ENCODE measurements around the gene NECAB2.

NECAB2 gene

GRCh38 chr16:83994087-83994486, 26.0 kb downstream of the NECAB2 start:
- peak; percentile 36 for DNase-seq

DNA sequence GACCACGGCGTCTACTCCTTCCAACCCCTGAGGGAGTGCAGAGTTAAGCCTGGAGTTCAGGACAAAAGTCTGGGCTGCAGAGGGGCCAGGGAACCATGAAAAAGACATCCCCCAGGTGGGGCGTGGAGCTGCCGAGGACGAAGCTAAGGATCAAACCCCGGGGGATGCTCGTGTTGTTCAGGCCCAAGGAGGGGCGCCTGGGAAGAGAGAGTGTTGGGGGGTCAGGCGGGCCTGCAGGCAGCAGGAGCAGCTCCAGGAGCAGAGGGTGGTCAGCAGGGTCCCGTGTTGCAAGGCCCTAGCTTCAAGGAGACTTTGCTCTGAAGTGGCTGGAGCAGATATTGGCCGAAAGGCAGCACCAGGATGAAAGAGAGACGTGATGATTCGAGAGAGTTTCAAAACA, 26.7 kb downstream of the NECAB2 start:
- no peak for DNase-seq

DNA sequence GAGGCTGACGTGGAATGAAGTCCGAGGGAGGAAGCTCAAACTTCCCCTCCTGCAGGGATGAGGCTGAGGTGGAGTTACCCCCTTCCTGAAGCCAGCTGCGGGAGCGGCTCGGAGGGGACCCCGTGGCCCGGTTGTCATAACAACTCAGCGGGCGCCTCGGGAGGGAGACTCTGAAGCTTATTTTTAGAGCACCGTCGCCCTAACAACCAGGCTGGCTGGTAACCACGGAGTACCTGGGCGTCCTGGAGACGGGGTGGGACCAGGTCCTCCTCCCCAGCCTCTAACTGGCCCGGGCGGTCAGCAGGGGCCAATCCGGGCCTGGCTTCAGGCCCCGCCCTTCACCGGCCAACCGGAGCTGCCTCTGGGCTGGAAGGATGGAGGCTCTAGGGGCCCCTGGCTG, 27.7 kb downstream of the NECAB2 start:
- no peak for DNase-seq

DNA sequence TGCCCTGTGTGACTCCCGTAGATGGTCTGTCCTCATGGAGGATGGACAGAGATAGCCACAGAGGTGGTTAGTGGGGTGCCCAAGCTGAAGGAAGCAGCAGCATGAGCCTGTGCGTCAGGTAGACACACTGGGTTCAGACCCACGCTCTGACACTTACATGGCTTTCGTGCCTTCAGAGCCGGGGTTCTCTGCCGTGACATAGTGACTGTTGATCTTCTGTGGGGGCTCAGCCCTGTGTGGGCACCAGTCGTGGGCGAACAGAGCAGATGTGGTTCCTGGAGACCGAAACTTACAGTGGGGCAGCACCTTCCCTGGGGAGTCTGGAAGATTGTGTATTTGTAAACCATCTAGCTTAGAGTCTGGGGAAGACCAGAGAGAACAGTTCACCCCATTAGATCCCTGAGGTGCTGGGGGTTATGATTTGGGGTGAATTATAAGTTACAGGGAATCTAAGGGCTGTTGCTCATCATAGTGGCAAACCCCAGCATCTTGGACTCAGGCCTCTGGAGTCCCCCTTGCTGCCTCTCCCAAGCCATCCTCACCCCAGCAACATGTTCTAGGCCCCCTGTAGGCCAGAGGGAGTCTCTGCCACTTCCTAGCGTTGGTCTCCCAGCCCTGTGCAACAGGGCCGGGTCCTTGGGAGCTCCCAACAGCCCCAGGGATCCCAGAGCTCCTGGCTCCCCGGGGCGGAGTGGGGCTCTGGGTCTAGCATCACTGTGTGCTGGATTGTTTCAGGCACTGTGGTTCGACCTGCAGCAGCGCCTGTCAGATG, 28.6 kb downstream of the NECAB2 start:
- DNase-seq = no peak

DNA sequence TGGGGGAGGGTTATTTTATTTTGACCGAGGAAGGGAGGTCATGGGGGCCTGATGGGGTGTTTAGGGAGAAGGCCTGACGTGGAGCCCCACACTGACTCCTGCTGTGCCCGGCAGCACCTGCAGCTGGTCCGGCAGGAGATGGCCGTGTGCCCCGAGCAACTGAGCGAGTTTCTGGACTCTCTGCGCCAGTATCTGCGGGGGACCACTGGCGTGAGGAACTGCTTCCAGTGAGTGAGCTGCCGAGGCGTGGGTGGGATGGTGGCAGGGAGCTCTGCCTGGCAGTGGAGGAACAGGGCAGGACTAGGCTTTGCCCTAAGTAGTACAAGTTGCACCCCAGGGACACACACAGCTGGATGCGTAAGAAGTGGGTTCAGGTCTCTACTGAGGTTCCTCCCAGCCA, 30.0 kb downstream of the NECAB2 start:
- no peak for DNase-seq

DNA sequence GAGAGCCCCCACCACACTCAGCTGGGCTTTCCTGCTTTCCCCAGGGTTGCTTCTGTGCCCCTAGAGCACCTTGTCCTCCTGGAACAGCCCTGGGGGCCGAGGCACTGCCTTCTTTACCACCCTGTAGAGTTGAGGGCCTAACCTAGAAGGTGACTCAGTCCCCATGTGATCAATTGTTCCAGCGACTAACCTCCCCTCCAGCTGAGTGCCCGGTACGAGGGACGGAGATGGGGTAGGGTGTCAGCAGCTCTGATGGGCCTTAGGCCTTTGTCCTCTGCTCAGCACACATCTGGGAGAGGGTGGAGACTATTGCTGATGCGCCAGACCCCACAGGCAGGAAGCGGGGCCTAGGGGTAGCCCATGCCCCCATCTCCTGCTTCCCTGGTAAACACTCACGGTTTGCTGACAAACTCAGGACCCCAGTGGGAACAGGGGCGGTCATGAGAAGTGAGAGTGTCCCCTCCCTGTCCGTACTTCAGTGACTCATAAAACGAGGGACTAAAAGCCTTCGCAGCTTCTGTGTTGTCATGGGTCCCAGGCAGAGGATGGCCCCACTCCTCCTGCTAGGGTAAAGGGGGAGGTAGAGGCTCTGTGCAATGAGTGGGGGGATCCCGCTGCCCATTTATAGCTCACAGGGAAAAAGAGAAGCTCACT, 33.1 kb downstream of the NECAB2 start:
- DNase-seq = no peak

DNA sequence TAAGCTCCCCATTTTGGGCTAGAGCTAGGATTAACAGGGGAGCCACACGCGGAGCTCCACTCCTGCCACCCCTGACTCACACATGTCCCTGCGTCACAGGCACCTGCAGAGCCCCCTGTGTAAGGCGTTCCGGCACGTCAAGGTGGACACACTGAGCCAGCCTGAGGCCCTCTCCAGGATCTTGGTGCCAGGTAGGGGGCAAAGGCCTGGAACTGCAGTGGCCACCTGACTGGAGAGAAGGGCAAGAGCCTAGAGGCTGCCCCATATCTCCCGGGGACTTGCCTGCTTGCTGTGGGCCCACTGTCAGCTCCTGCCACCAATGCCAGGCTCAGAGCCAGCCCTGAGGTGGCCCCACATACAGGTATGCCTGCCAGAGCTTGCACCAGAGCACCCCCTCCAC, 33.7 kb downstream of the NECAB2 start:
- DNase-seq = no peak

- no peak for DNase-seq
These were observed 35.0 kb downstream of the NECAB2 start for GRCh38 chr16:84003038-84003437.

DNA sequence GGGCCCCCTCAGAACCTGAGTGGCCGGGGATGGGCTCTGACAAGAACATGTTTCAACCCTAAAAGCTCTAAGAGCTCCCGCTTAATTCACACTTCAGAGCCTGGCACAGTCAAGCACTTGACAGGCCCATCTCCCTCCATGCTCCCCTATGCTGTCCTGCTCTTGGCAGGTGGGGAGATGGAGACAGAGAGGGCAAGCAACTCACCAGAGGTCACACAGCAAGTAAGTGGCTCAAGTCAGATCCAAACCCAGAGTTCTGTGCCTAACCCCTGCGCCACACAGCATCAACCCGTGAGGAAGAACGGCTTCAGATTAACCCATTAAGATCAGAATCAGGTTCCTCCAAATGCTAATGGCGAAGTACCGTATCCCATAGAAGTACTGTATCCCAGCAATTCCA, 36.4 kb downstream of the NECAB2 start:
- no peak for DNase-seq

DNA sequence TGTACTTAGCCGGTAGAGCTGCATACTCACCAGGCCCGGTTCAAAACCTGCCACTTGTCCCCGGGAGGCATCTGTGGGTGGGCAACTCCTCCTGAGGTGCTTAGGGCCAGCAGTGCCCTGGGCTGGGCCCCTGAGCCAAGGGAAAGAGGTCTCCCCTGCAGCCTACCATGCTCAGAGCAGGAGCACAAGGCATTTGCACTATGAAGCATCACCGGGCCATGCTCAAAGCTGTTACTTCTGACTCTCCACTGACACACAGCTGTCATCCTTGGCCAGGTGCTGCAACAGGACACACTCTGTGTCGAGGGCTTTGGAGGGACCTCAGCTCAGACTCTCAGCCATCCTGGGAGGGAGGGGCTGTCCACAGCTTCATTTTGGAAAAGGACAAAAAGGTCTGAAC, 37.3 kb downstream of the NECAB2 start:
- no peak for DNase-seq

DNA sequence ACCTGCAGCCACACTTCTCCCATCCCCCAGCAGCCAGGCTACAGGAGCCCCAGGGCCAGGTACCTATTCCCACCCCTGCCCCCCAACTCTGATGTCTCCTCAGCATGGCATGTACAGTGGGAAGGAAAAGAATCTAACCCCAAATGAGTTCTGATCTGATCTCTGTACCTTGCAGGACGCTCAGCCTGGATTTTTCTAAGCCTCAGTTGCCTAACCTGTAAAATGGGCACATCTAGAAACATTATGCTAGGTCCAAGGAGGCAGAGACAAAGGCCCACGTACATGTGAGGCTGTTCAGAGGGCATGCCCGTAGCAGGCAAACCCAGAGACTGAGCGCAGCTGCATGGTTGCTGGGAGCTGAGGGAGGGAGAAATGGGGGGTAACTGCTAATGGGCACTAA, 39.5 kb downstream of the NECAB2 start:
- no peak for DNase-seq

DNA sequence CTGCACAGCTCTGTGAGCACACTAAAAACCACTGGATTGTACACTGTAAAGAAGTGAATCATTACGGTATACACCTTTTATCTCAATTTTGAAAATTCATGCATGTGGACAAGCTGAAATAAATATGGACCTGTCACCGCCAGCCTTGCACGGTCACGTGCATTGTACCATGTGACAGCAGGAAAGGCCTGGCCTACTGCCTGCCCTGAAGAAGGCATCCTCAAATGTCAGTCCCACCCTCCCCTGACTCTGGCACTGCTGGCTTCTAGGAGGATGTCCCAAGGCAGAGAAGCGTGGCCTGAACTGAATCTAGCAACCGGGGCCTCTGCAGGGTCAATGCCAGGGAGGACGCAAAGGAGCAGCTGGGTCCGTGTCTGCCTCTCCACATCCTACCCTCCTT, 39.9 kb downstream of the NECAB2 start:
- no peak for DNase-seq

- DNase-seq = no peak
These were observed 41.2 kb downstream of the NECAB2 start for GRCh38 chr16:84009282-84009681.

DNA sequence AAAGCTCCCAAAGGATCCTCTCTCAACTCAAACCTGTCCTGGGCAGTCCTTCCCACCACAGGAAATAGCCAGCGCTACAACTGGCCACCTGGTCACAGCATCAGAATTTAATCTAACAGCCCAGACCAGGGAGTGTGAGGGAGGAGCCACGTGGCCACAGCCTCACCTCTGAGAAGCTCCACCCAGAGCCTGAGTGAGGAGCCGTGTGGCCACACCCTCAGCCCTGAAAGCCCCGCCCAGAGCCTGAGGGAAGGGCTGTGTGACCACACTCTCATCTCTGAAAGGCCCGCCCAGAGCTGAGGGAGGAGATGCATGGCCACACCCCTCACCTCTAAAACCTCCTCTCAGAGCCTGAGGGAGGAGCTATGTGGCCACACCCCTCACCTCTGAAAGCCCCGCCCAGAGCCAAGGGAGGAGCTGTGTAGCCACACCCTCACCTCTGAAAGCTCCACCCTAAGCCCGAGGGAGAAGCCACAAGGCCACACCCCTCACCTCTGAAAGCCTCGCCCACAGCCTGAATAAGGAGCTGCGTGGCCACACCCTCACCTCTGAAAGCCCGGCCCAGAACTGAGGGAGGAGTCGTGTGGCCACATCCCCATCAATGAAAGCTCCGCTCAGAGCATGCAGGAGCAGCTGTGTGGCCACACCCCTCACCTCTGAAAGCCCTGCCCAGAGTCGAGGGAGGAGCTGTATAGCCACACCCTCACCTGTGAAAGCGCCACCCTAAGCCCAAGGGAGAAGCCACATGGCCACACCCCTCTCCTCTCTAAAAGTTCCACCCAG, 45.9 kb downstream of the NECAB2 start:
- peak; percentile 82 for DNase-seq

- DNase-seq = no peak
These were observed 46.7 kb downstream of the NECAB2 start for GRCh38 chr16:84014570-84015327.

DNA sequence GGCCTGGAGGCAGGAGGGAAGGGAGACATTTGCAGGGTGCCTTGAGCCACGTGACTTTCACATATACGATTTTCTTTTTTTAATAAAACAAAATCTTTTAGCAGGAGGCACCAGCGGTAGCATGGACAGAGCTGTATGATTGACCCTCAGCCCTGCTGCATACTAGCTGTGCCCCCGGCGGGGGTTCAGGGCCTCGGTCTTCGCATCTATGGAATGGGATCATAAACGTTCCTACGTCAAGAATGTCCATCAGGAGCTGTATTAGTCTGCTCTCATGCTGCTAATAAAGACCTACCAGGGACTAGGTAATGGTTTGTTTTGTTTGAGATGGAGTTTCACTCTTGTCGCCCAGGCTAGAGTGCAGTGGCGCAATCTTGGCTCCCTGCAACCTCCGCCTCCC, 47.4 kb downstream of the NECAB2 start:
- no peak for DNase-seq

DNA sequence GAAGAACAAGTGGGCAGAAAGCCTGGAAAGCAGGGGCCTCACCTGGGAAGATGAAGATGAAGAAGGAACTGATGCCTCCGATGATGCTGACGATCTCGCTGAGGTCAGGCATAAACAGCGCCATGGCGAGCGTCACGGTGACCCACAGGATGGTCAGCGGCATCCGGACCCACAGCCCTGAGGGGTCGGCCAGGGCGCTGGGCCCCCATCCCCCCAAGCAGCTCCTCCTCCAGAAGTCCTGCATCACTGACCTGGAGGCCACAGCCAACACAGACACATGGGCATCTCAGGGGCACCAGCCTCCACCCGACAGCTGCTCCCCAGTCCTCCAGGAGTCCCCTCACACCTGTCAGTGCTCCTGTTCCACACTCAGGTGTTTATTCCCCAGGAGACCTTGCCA, 48.4 kb downstream of the NECAB2 start:
- DNase-seq = no peak

GRCh38 chr16:84018710-84019109, 50.7 kb downstream of the NECAB2 start:
- DNase-seq = no peak

DNA sequence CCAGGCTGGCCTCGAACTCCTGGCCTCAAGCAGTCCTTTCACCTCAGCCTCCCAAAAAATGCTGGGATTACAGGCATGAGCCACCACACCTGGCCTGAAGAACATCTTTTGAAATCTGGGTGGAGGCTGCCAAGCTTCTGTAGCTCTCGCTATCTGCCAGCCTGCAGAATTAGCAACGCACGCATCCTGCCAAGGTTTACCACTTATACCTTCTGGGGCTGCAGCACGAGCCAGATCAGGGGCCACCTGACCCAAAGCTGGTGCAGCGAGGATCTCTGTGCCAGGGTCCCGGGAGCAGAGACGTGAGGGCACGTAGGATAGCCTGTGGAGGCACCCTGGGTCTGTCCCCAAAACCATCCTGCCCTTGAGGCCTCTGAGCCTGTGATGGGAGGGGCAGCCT, 52.3 kb downstream of the NECAB2 start:
- DNase-seq = no peak

GRCh38 chr16:84021488-84021887, 53.4 kb downstream of the NECAB2 start:
- no peak for DNase-seq

DNA sequence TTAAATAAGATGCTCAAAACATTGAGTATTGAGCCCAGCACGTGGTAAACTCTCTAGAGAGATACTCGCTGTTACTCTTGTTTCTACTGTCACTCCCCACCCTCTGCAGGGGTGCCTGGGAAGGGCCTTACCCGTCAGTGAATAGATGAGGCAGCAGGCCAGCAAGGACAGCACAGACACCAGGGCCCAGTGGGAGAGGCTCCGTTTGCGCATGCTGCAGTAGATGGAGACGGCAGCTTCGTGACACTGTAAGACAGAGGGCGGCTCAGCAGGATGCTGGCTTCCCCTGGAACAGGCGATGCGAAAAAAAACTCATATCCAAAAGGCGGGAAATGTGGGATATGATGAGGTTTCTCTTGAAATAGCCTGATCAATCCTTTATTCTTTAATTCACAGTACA, 54.6 kb downstream of the NECAB2 start:
- no peak for DNase-seq

- no peak for DNase-seq
These were observed 56.8 kb downstream of the NECAB2 start for GRCh38 chr16:84024854-84025253.

GRCh38 chr16:84026606-84027005, 58.6 kb downstream of the NECAB2 start:
- DNase-seq = no peak

Measured in activated CD4-positive, alpha-beta T cell treated with anti-CD3 and anti-CD28 coated beads, Interleukin-10, Interleukin-2, amounts not matched to agents 100 ng/mL and 50 ng/mL, durations not matched to agents 16 hours and 8 hours (primary cell).